ES-I3 (cell line): ENCODE results near the gene TMEM131.
"Not testable (repeated sequence)": the region's sequence is repeated elsewhere in the genome, so short reads cannot be mapped to it uniquely, and the experiment has no call there.

Experiments
- H3K36me3 ChIP-seq: 2 replicates; pipeline ENCODE4 v1.6.1; 2013; ENCODE audit warnings: mild to moderate bottlenecking, low read length, control low read depth, moderate library complexity; ENCODE audit not compliant: insufficient read depth
- H3K4me1 ChIP-seq: 2 replicates; pipeline ENCODE4 v1.6.1; 2013; ENCODE audit warnings: mild to moderate bottlenecking, control low read depth, low read length; ENCODE audit not compliant: insufficient read depth
- H3K9ac ChIP-seq: 2 replicates; pipeline ENCODE4 v1.6.1; 2013; ENCODE audit warnings: low read depth, mild to moderate bottlenecking, low read length, moderate library complexity
- H3K9me3 ChIP-seq: 2 replicates; pipeline ENCODE4 v1.6.1; 2013; ENCODE audit warnings: mild to moderate bottlenecking, low read length, moderate library complexity; ENCODE audit not compliant: control insufficient read depth, insufficient read depth

TMEM131 gene

GRCh38 chr2:97995734-97996624 is at the start of gene TMEM131:
Gene TMEM131, minus strand, starts transcription at chr2:97995948. Its CDS starts 286 bp downstream, at chr2:97995662.
- no peaks in the 10 kb centered on the region for H3K36me3 ChIP-seq
- H3K9me3 ChIP-seq, result no peaks in the 10 kb centered on the region
- H3K4me1 ChIP-seq, result peaks cover 6% of the 10 kb centered on the region; the same call in 1 of the 2 replicates
- peak within 1 kb of the TSS; percentile 86 for H3K9ac ChIP-seq

- H3K9ac ChIP-seq, H3K9me3 ChIP-seq, H3K4me1 ChIP-seq, H3K36me3 ChIP-seq: not testable (repeated sequence)
Measured at GRCh38 chr2:98044730-98045129, 49.0 kb upstream of the TMEM131 start.

- no peaks in the 10 kb centered on the region for H3K4me1 ChIP-seq
- no peaks in the 10 kb centered on the region for H3K36me3 ChIP-seq
- no peak overlapping the region for H3K9ac ChIP-seq
- peaks cover 3% of the 10 kb centered on the region; the same call in 1 of the 2 replicates for H3K9me3 ChIP-seq
Measured at GRCh38 chr2:98043101-98043500, 47.4 kb upstream of the TMEM131 start.

GRCh38 chr2:98040331-98040939 is 44.7 kb upstream of the TMEM131 start:
- Histone ChIP-seq H3K36me3 (no peaks in the 10 kb centered on the region), H3K9ac (no peak overlapping the region), H3K4me1 (no peaks in the 10 kb centered on the region), H3K9me3 (no peaks in the 10 kb centered on the region)

GRCh38 chr2:98039085-98039756 is 43.5 kb upstream of the TMEM131 start:
- Histone ChIP-seq H3K9ac (no peak overlapping the region), H3K9me3 (no peaks in the 10 kb centered on the region), H3K36me3 (no peaks in the 10 kb centered on the region), H3K4me1 (no peaks in the 10 kb centered on the region)

- no peak overlapping the region for H3K9ac ChIP-seq
- no peaks in the 10 kb centered on the region for H3K36me3 ChIP-seq
- H3K4me1 ChIP-seq, result no peaks in the 10 kb centered on the region
- no peaks in the 10 kb centered on the region for H3K9me3 ChIP-seq
Measured at GRCh38 chr2:98037666-98038336, 42.1 kb upstream of the TMEM131 start.

- Histone ChIP-seq H3K9ac (no peak overlapping the region), H3K4me1 (no peaks in the 10 kb centered on the region), H3K9me3 (no peaks in the 10 kb centered on the region), H3K36me3 (no peaks in the 10 kb centered on the region)
Measured at GRCh38 chr2:98037206-98037605, 41.5 kb upstream of the TMEM131 start.

GRCh38 chr2:98036349-98037000 is 40.7 kb upstream of the TMEM131 start:
- Histone ChIP-seq H3K9ac (no peak overlapping the region), H3K36me3 (no peaks in the 10 kb centered on the region), H3K4me1 (no peaks in the 10 kb centered on the region)

GRCh38 chr2:98034745-98035144 is 39.0 kb upstream of the TMEM131 start:
- no peak overlapping the region for H3K9ac ChIP-seq
- no peaks in the 10 kb centered on the region for H3K36me3 ChIP-seq
- no peaks in the 10 kb centered on the region for H3K9me3 ChIP-seq
- no peaks in the 10 kb centered on the region for H3K4me1 ChIP-seq

More at GRCh38 chr2:98036349-98037000, 40.7 kb upstream of the TMEM131 start:
- H3K9me3 ChIP-seq, result no peaks in the 10 kb centered on the region

GRCh38 chr2:98032086-98032485 is 36.3 kb upstream of the TMEM131 start:
- H3K4me1 ChIP-seq, result 0 out of 2 replicates have a peak, but pooled peaks cover 5% of the 10 kb centered on the region
- H3K9ac ChIP-seq, result no peak overlapping the region
- H3K9me3 ChIP-seq, result no peaks in the 10 kb centered on the region
- no peaks in the 10 kb centered on the region for H3K36me3 ChIP-seq

GRCh38 chr2:98029718-98030222 is 34.0 kb upstream of the TMEM131 start:
- H3K9ac ChIP-seq, result no peak overlapping the region
- H3K4me1 ChIP-seq, result 0 out of 2 replicates have a peak, but pooled peaks cover 5% of the 10 kb centered on the region
- no peaks in the 10 kb centered on the region for H3K36me3 ChIP-seq
- no peaks in the 10 kb centered on the region for H3K9me3 ChIP-seq

GRCh38 chr2:98028931-98029717 is 33.4 kb upstream of the TMEM131 start:
- no peak overlapping the region for H3K9ac ChIP-seq
- 0 out of 2 replicates have a peak, but pooled peaks cover 5% of the 10 kb centered on the region for H3K4me1 ChIP-seq
- no peaks in the 10 kb centered on the region for H3K36me3 ChIP-seq
- no peaks in the 10 kb centered on the region for H3K9me3 ChIP-seq

GRCh38 chr2:98028101-98028561 is 32.4 kb upstream of the TMEM131 start:
- no peak overlapping the region for H3K9ac ChIP-seq
- H3K36me3 ChIP-seq, result no peaks in the 10 kb centered on the region
- no peaks in the 10 kb centered on the region for H3K9me3 ChIP-seq
- H3K4me1 ChIP-seq, result 0 out of 2 replicates have a peak, but pooled peaks cover 5% of the 10 kb centered on the region
